K562 (cell line): ENCODE results near the gene PAQR7. TPM values are rescaled to one million over a fixed set of nuclear protein-coding genes. Genes with fewer than 3 reads are reported as not detected.

ENCODE experiments used
- BDP1 ChIP-seq: IDR thresholded peaks from 3 replicates; pipeline ENCODE4 v1.6.1; 2011; ENCODE audit not compliant: insufficient read length, insufficient read depth
- CEBPB ChIP-seq: fragments of 450-650 bp; IDR thresholded peaks from 2 replicates; pipeline ENCODE4 v1.6.1; 2016; ENCODE audit warnings: missing genetic modification characterization, missing compliant biosample characterization
- FOXK1 ChIP-seq: sonication (generic); formaldehyde crosslinking; IDR thresholded peaks from 2 replicates; pipeline ENCODE4 v1.8.0; 2022; ENCODE audit warnings: missing genetic modification reagents, mild to moderate bottlenecking, borderline replicate concordance
- IRF2 ChIP-seq: sonication (generic); formaldehyde crosslinking; IDR thresholded peaks from 2 replicates; pipeline ENCODE4 v1.8.1; 2022; ENCODE audit warnings: mild to moderate bottlenecking, missing genetic modification reagents
- LEF1 ChIP-seq: fragments of 450-650 bp; IDR thresholded peaks from 2 replicates; pipeline ENCODE4 v1.6.1; 2016; ENCODE audit warnings: mild to moderate bottlenecking
- MTA1 ChIP-seq: fragments of 450-650 bp; IDR thresholded peaks from 2 replicates; pipeline ENCODE4 v1.6.1; 2017; ENCODE audit warnings: borderline replicate concordance
- NEUROD1 ChIP-seq: fragments of 150-350 bp; IDR thresholded peaks from 2 replicates; pipeline ENCODE4 v1.6.1; 2014; ENCODE audit warnings: borderline replicate concordance, low read length, low read depth; ENCODE audit not compliant: partially characterized antibody
- RBM34 ChIP-seq: fragments of 200-400 bp; formaldehyde crosslinking; IDR thresholded peaks from 2 replicates; pipeline ENCODE4 v1.6.1; 2018; ENCODE audit warnings: low read length, borderline replicate concordance; ENCODE audit not compliant: insufficient read depth
- ZNF239 ChIP-seq: fragments of 250-450 bp; sonication (Bioruptor Pico); IDR thresholded peaks from 2 replicates; pipeline ENCODE4 v1.4.0; 2020; ENCODE audit warnings: mild to moderate bottlenecking
- ZNF518B ChIP-seq: fragments of 250-450 bp; sonication (Bioruptor Pico); IDR thresholded peaks from 2 replicates; pipeline ENCODE4 v1.5.0; 2021; ENCODE audit warnings: mild to moderate bottlenecking, moderate library complexity
- ZNF639 ChIP-seq, 2 experiments: fragments of 200-800 bp in 1 of 2; sonication (Bioruptor generic) in 1 of 2; sonication (generic) in 1 of 2; formaldehyde crosslinking in 1 of 2; IDR thresholded peaks in 1 of 2; conservative IDR thresholded peaks in 1 of 2; 2 replicates each; pipeline versions ENCODE4 v1.5.0 to v1.6.1; 2016 to 2020; ENCODE audit warnings: missing compliant biosample characterization in 1 of 2, missing genetic modification characterization in 1 of 2, missing genetic modification reagents in 1 of 2
- ZNF764 ChIP-seq: fragments of 250-450 bp; sonication (Bioruptor Pico); IDR thresholded peaks from 2 replicates; pipeline ENCODE4 v1.4.0; 2020; ENCODE audit warnings: low read depth, mild to moderate bottlenecking, moderate library complexity
- polyA plus RNA-seq, 8 experiments: library from polyadenylated mRNA; depleted of rRNA in 4 of 8; stranded (reverse) in 5 of 8; unstranded in 3 of 8; fragments of >200 nt; fragmentation: Nextera tagmentation in 2 of 8; fragmentation: Illumina TruSeq in 1 of 8; extraction: Ambion mirVana in 2 of 8; extraction: Trizol in 1 of 8; gene quantifications; 2 replicates each; pipeline versions ENCODE4 v1.2.1 to v1.2.3, GENCODE V29; 2011 to 2014; ENCODE audit warnings: inconsistent platforms in 1 of 8, missing spikeins in 1 of 8
- total RNA-seq, 7 experiments: library from RNA; depleted of rRNA in 6 of 7; stranded (reverse); fragments of >200 nt in 6 of 7; fragmentation: Illumina TruSeq in 2 of 7; extraction: Trizol in 2 of 7; gene quantifications; 2 replicates each; pipeline versions ENCODE4 v1.2.1 to v1.2.3, GENCODE V29; 2011 to 2021; ENCODE audit warnings: low replicate concordance in 1 of 7
- TF ChIP-seq, protein P1 (sequence below): sonication (generic); formaldehyde crosslinking; IDR thresholded peaks from 2 replicates; pipeline ENCODE4 v1.8.0; 2022; ENCODE audit warnings: mild to moderate bottlenecking, missing genetic modification reagents
- TF ChIP-seq, protein P2 (sequence below): fragments of 250-450 bp; sonication (Bioruptor Pico); IDR thresholded peaks from 2 replicates; pipeline ENCODE4 v1.5.0; 2021; ENCODE audit warnings: mild to moderate bottlenecking, borderline replicate concordance
- TF ChIP-seq, protein P3 (sequence below): fragments of 250-450 bp; sonication (Bioruptor Pico); IDR thresholded peaks from 2 replicates; pipeline ENCODE4 v1.5.0; 2021

Gene PAQR7
- total and polyA plus RNA-seq, 9 of the 15 experiments (the other 6 are each of a cell fraction or from before 2014, with no cell fraction given) = 1.1 to 5.2 (median 2.6) TPM

DNA sequence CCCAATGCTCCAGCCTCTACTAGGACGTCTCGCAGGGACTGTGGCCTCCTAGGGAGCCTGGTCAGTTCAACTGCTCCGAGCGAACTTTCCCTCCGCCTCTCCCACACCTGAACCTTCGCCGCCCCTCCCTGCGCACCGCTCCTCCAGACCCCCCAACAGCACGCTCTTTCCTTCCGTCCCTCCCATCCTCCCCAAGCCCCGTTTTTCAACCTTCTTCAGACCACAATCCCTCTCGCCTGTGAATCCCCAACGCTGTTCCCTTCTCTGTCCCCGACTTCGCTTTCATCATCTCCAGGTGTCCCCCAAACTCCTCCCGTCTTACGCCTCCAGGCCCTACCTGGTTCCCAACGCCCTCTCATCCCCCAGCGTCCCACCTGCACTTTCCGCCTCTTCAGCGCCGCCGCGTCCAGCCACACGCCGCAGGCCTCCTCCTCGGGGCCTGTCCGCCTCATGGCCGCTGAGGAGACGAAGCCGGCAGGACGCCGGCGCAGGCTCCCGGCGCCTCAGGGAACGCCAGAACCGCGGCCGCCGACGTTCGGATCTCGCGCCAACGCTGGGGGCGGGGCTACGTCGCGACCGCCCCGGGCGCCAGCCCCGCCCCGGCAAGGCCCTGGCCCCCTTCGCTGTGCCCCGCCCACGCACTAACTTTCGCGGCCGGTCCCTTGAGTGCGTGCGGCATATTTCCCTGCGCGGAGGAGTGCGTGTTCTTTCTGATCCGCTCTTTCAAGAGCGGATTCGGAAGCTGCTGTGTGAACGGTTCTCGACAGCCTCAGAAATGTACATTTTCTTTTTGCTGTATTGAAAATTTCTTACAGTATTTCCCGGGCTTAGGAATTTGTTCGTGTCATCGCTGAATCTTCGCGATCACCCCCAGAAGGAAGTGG lies 16.4 kb downstream of the PAQR7 start, which contains the start of gene AUNIP (continued):
- TF ChIP-seq, protein P1, sequence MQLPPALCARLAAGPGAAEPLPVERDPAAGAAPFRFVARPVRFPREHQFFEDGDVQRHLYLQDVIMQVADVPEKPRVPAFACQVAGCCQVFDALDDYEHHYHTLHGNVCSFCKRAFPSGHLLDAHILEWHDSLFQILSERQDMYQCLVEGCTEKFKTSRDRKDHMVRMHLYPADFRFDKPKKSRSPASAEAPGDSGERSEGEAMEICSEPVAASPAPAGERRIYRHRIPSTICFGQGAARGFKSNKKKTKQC = peak; percentile 92
- no peak for TF ChIP-seq CEBPB (tag)
- TF ChIP-seq, protein P2, sequence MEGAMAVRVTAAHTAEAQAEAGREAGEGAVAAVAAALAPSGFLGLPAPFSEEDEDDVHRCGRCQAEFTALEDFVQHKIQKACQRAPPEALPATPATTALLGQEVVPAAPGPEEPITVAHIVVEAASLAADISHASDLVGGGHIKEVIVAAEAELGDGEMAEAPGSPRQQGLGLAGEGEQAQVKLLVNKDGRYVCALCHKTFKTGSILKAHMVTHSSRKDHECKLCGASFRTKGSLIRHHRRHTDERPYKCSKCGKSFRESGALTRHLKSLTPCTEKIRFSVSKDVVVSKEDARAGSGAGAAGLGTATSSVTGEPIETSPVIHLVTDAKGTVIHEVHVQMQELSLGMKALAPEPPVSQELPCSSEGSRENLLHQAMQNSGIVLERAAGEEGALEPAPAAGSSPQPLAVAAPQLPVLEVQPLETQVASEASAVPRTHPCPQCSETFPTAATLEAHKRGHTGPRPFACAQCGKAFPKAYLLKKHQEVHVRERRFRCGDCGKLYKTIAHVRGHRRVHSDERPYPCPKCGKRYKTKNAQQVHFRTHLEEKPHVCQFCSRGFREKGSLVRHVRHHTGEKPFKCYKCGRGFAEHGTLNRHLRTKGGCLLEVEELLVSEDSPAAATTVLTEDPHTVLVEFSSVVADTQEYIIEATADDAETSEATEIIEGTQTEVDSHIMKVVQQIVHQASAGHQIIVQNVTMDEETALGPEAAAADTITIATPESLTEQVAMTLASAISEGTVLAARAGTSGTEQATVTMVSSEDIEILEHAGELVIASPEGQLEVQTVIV (CRISPR knock-in tag) = no peak
- TF ChIP-seq IRF2 (CRISPR knock-in tag) = no peak
- no peak for TF ChIP-seq RBM34
- peak; percentile 68; the same call in 1 of the 2 replicates for TF ChIP-seq MTA1
- TF ChIP-seq, protein P3, sequence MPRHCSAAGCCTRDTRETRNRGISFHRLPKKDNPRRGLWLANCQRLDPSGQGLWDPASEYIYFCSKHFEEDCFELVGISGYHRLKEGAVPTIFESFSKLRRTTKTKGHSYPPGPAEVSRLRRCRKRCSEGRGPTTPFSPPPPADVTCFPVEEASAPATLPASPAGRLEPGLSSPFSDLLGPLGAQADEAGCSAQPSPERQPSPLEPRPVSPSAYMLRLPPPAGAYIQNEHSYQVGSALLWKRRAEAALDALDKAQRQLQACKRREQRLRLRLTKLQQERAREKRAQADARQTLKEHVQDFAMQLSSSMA (CRISPR knock-in tag) = no peak
- TF ChIP-seq NEUROD1 = peak; percentile 57
- no peak for TF ChIP-seq BDP1
- peak in 1 of 2 experiments; percentile 36; a peak in 1 of 4 replicates for TF ChIP-seq ZNF639 (CRISPR knock-in tag; conservative IDR thresholded peaks at IDR 0.05 in 1 of 2, IDR thresholded peaks at IDR 0.05 in 1 of 2)
- TF ChIP-seq ZNF764 (CRISPR knock-in tag) = no peak
- no peak; the same call in 1 of the 2 replicates for TF ChIP-seq FOXK1 (CRISPR knock-in tag)
- TF ChIP-seq ZNF518B = no peak
- no peak for TF ChIP-seq ZNF239 (CRISPR knock-in tag)
- peak; percentile 13; the same call in 1 of the 2 replicates for TF ChIP-seq LEF1
